CD4-positive, alpha-beta T cell treated with Interleukin-15 for 4 hours (primary cell): ENCODE data around the gene COP1.

Source experiments
- DNase-seq: peaks from one replicate; pipeline ENCODE4 v3.0.0-alpha.2; 2020; ENCODE audit warnings: low spot score

COP1 gene

GRCh38 chr1:175960169-175960568 is 246.9 kb downstream of the COP1 start:
- no peak for DNase-seq

- DNase-seq, result no peak
Measured at GRCh38 chr1:175951627-175952026, 255.5 kb downstream of the COP1 start.

GRCh38 chr1:175947771-175948170 is 259.3 kb downstream of the COP1 start:
- DNase-seq, result no peak

- no peak for DNase-seq
Measured at GRCh38 chr1:175944591-175944990, 262.5 kb downstream of the COP1 start.

- DNase-seq, result no peak
Measured at GRCh38 chr1:175941164-175941563, 265.9 kb downstream of the COP1 start.

GRCh38 chr1:175936736-175937135 is 270.4 kb downstream of the COP1 start:
- DNase-seq, result no peak

- DNase-seq, result no peak
Measured at GRCh38 chr1:175935566-175936115, 271.4 kb downstream of the COP1 start.

GRCh38 chr1:175935166-175935565 is 271.9 kb downstream of the COP1 start:
- no peak for DNase-seq

GRCh38 chr1:175933801-175934200 is 273.3 kb downstream of the COP1 start:
- DNase-seq, result no peak

- DNase-seq, result no peak
Measured at GRCh38 chr1:175927944-175928343, 279.1 kb downstream of the COP1 start.

- no peak for DNase-seq
Measured at GRCh38 chr1:175922254-175922881, 284.7 kb downstream of the COP1 start.

- DNase-seq, result no peak
Measured at GRCh38 chr1:175920381-175920780, 286.7 kb downstream of the COP1 start.

GRCh38 chr1:175919001-175919400 is 288.1 kb downstream of the COP1 start:
- DNase-seq, result no peak

GRCh38 chr1:175918364-175918801 is 288.7 kb downstream of the COP1 start:
- no peak for DNase-seq

GRCh38 chr1:175914115-175914514 is 293.0 kb downstream of the COP1 start:
- no peak for DNase-seq

- no peak for DNase-seq
Measured at GRCh38 chr1:175911138-175911537, 295.9 kb downstream of the COP1 start.

GRCh38 chr1:175906370-175906769 is 300.7 kb downstream of the COP1 start:
- no peak for DNase-seq

- DNase-seq, result no peak
Measured at GRCh38 chr1:175904808-175905207, 302.3 kb downstream of the COP1 start.

- DNase-seq, result no peak
Measured at GRCh38 chr1:175902281-175902680, 304.8 kb downstream of the COP1 start.

GRCh38 chr1:175901076-175901836 is 305.8 kb downstream of the COP1 start:
- DNase-seq, result no peak

GRCh38 chr1:175900171-175900570 is 306.9 kb downstream of the COP1 start:
- DNase-seq, result no peak

GRCh38 chr1:175895966-175896365 is 311.1 kb downstream of the COP1 start:
- DNase-seq, result no peak
